Measurements from ENCODE around the gene CYP11A1.
"Not testable (repeated sequence)": the region's sequence is repeated elsewhere in the genome, so short reads cannot be mapped to it uniquely, and the experiment has no call there.

CYP11A1 gene

DNA sequence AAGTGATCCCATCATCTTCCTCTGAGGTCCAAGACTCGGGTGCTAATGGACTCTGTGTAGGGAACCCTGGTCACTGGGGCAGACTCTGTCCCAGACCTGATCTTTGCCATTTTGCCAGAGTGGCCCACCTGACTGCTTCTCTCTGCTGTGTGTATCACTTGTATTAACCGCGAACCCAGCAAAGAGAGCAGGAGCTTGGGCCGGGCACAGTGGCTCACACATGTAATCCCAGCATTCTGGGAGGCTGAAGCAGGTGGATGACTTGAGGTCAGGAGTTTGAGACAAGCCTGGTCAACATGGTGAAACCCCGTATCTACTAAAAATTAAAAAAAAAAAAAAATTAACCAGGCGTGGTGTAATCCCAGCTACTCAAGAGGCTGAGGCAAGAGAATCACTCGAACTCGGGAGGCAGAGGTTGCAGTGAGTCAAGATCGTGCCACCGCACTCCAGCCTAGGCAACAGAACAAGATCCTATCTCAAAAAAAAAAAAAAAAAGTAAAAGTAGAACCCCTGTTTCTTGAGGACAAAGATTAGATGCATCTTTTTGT is 32.9 kb upstream of the CYP11A1 start:
- DNase-seq: no peak

DNA sequence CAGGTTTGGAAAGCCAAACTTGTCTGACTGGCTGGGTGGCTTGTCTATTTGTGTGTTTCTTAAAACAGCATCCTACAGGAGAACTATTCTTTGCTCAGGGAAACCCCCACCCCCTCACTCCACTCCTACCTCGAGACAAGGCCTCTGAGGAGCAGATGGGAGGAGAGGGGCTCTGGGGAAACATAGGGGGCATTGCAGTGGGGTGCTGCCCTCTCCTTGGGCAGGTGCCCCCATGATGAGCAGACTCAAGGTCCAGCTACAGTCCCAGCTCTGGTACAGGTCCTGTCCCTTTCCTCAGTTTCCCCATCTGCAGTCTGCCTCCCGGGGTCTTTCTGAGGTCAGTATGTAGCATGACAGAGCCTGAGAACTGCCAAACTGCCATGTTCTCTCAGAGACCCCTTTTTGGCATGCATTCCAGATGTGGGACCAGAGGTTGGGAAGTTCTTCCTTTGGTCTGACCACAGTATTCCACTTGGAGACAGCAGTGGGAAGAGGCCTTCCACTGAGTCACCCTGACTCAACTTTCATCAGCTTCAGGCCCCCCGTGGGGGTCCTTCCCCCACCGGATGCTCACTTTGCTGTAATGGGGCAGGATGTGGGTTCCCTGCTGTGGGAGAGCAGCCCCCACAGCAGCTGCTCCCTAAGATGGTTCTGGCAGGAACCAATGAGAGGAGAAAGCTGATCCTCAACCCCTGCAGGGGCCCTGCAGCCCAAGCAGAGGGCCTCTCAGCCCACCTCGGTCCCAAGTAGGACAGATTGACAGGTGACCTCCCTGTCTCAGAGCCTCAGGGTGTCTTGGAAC is 32.3 kb upstream of the CYP11A1 start:
- no peak for DNase-seq

DNA sequence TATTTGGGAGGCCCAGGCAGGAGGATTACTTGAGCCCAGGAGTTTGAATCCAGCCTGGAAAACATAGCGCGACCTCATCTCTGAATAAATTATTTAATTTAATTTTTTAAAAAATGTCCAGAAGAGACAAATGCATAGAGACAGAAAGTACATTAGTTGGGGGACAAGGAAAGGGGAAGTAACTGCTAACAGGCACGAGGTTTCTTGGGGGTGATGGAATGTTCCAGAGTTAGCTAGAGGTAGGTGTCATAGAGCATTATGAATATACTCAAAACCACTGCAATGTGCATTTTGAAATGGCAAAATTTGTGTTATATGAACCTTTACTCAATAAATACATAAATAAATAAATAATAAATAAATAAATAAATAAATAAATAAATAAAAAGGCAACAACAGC is 31.7 kb upstream of the CYP11A1 start:
- no peak for DNase-seq

DNA sequence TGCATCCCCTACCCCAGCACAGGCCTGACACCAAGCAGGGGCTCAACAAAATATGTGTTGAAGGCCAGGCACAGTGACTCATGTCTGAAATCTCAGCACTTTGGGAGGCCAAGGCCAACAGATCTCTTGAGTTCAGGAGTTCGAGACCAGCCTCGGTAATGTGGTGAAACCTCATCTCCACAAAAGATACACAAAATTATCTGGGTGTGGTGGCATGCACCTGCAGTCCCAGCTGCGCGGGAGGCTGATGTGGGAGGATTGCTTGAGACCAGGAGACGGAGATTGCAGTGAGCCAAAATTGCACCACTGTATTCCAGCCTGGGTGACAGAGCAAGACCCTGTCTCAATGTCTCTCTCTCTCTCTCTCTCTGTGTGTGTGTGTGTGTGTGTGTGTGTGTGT is 30.7 kb upstream of the CYP11A1 start:
- DNase-seq: no peak

DNA sequence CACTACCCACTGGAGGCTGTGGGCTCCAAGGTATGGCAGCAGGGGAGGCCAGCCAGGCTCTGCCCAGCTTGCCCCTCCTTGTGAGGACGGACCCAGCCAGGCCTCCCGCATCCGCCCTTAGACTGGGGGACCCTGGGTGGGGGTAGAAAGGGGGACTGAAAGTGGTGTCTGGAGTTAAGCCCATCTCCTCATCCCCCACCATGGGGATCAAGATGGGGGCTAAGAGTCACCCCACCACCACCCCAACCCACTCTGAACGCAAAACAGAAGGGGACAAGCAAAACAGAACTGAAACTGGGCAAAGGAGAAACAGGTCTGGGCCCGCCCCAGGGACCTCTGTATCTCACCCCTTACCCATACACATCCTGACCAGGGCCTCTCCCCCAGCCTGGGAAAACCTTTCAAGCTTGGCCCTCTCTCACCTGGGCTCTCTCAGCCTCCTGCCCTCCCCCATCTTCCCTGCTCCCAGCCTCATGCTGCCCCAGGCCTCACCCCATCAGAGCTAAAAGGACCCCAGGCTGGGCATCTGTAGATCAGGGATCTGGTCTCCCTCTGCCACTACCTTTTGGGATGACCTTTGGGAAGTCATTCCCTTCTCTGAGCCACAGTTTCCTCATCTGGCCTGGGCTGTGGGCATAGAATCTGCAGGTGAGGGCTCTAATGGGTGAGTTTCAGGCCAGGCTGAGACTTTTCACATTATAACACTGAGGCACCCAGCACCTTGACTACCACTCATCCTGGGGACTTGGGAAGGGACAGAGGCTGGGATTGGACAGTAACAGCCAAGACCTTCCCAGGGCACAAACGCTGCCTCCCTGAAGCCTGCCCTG is 30.0 kb upstream of the CYP11A1 start:
- no peak for DNase-seq

DNA sequence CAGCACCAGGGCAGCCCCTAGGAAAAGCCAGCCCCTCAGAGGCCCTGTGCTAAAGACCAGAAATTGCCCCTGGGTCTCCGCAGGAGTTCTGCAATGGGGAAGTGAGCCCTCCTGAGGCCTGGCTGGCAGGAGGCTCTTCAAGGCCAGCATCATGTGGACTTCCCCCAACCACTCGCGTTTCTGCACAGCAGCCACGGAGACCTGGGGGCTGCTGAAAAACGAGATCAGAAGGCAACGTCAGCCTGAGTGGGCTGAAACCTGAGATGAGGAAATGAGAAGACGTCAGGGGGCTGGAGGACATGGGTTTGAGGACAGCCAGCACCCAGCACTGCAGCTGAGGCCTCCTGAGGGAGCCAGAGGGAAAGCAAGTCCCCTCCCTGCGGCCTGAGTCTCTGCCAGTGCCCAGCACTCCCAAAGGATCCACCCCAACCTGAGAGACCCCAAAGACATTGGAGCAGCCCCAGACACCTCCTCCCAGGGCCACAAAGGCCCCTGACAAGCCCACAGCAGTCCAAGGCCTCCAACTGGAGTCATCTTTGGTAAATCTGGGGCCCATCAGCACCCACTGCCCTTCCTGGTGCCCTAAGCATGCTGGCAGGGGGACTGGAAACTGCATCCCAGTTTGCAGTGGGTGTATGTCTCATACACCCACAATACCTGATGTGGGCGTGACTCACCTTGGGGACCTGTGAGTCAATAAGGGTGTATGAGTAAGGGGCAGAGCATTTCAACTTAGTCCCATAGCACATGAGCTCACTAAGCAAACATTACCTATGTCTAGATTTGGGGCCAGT is 29.2 kb upstream of the CYP11A1 start:
- DNase-seq: no peak

DNA sequence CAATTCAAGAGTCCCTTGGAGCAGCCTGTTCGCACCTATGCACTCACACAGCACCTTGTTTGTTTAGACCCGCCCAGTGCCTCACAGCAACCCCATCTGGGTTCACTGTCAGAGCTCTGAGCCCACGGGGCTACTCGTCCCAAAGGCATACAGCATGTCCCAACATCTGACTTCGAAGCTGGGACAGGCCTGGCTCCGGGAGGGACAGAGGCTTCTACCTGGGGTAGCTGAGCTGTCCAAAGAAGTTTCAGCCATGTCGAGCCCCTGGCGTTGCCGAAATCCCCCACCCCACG is 28.6 kb upstream of the CYP11A1 start:
- no peak for DNase-seq

DNA sequence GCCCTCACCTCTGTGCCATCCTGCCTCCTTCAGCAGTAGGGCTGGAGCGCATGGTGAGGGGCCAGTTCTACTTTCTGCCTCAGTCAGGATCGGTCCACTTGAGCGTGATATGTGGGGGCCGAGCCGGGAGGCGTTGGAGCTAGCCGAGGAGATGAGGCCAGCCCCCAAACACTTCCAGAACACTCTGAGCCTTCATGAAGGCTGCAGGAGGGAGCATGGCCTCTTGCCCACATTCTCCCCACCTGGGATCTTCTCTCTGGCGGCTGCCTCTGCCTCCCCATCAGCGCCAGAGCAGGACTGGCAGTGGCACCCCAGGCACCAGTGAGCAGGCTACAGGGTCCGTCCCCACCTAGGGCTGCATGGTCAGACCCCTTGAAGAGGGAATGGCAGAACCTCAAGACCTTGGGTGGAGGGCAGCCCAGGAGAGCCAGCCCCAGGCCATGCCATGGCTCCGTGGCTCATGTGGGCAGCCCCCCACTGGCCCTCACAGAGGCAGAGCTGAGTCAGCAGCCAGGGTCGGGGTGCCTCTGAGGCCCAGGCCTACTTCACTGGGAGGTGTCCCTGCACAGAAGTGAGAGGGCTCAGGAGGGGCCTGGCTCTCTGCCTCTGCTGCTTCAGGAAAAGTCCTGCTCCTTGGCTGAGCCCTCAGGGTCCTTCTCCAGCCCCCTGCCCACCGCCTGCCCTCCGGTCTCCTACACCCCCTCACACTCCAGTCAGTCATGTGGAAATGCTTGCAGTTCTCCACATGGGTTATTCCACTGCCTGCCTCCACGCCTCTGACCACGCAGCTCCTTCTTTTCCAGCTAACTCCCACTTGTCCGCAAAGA is 28.1 kb upstream of the CYP11A1 start:
- DNase-seq: no peak

DNA sequence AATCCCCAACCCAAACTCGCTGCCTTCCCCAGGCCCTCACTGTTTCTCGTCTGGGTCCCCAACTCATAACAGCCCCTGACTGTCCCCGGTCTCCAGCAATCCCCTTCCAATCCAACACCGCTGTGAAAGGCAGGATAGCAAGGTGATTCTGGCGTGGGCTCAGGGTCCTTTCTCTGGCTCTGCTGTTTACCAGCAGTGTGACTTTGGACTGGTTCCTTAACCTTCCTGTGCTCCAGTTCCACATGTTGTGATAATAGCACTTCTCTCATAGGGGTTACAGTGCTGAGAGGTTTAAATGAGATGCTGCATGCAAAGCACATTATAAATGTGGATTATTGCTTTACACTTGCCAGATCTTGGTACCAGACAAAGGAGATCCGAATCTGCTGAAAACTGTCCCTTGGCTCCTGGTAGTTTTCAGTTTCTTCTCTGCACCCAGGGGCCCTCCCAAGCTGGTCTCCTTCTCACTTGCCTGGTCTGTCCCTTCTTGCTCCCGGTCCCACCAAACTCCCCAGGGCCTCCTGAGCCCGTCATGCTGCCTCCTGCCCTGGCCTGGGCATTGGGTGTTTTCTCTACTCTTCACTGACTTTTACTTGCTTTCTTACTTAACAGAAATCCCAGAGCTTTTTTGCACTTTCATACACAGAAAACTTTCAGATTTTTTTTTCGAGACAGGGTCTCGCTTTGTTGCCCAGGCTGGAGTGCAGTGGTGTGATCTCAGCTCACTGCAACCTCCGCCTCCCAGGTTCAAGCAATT is 26.8 kb upstream of the CYP11A1 start:
- DNase-seq: no peak

DNA sequence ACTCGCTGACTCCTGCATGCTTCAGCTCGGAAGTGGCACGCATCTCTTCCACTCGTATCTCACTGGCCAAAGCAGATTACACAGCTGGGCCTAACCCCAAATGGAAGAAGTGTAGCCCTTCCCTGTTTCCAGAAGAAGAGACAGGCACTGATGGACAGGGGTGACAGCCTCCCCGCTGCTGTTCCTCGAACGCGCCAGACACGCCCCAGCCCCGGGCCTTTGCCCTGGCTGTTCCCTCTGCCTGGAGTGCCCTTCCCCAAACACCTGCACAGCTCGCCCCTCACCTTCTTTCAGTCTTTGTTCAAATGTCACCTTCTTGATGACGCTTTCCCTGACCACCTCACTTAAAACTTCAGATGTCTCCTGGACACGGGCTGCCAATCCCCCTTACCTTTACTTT is 26.0 kb upstream of the CYP11A1 start:
- DNase-seq: no peak

DNA sequence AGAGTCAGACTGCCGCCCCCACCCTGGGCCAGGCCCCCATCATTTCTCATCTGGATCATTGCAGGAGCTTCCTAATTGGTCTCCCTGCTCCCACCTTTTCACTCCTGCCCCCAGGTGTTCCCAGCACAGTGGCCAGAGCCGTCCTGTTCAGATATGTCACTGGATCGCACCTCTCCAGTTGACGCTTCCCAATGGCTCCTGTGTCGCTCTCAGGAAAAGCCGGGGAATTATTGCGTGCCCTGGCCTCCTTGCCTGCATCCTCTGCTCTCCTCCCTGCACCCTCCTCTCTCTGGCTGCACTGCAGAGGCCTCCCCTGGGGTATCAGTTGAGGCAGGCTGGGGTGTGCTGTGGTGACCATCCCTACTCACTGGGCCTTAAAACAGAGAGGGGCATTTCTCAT is 25.5 kb upstream of the CYP11A1 start:
- no peak for DNase-seq

DNA sequence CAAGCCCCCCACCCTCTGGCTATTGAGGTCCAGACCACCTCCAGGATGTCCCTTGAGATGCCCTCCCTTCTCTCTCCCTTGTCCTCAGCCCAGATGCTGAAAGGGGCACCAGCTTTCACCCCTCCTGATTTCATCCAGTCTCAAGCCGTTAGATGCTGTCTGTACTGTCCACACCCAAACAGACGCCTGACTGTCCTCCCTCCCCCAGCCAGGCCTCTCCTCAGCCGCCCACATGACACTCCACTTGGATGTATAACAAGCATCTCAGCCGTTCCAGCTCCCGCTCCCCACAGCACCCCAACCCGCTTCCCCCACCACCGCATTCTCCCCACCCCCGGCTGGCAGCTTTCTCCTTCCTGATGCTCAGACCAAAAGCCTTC is 25.0 kb upstream of the CYP11A1 start:
- no peak for DNase-seq

DNA sequence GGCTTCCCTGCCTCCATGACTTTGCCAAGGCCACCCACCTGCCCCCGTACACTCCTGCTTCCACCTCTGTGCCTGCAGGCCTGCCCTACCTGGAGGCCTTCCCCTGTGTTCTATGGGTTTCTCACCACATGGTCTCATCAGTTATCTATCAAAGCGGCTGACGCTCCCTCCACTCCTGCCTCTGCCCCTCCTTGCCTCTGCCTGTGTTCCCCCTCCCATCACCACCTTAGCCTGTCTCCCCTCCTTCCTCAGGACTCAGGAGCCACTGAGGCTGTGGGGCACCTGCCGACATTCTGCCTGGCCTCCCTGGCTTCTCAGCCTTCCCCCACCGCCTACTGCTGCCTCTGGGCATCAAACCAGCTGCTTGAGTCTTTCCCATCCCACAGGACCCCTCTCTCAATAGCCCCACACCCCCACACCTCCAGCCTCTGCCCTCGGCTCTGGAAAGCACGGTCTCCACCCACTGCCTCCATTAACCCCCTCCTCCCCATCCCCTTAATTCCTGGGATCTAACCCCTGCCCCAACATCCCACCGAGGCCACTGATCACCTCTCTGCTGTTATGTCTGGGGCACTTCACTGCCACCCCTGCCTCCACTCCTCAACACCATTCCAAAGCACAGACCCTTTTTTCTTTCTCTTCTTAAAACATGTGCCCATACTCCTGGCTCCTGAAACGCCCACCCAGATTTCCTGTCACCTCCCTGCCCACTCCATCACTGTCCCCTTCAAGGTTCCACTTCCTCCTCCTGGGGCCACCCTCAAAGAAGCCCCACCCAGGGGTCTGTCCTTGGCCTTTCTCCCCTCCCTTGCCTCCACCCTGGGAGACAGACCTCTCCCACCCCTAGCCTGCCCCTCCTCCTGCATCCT is 24.4 kb upstream of the CYP11A1 start:
- DNase-seq: no peak

DNA sequence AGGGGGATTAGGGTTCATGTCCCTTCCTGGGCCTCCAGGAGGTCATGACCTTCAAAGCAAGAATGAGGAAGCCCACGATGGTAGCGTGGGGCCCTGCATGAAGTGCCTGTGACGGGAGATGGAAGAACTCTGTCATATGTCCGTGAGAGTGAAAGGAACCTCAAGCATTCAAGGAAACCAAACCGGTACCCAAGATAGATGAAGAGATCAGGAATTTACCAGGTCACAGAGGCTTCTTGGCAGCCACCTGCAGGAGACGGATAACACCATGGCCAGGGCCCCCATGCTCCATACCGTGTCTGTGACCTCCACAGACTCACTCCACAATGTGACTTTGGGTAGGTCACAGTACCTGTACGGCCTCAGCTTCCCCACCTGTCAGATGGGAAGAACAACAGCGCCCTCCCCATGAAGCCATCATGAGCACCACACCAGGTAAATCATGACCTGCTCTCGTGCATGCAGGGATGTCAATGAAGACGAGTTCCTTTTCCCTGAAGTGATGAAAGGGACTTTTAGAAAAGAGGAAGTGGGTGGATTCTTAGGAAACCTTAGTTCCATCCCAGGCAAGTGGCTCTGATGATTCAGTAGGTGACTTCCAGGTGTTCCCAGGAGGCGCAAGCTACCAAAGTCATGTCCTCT is 23.3 kb upstream of the CYP11A1 start:
- DNase-seq: no peak

DNA sequence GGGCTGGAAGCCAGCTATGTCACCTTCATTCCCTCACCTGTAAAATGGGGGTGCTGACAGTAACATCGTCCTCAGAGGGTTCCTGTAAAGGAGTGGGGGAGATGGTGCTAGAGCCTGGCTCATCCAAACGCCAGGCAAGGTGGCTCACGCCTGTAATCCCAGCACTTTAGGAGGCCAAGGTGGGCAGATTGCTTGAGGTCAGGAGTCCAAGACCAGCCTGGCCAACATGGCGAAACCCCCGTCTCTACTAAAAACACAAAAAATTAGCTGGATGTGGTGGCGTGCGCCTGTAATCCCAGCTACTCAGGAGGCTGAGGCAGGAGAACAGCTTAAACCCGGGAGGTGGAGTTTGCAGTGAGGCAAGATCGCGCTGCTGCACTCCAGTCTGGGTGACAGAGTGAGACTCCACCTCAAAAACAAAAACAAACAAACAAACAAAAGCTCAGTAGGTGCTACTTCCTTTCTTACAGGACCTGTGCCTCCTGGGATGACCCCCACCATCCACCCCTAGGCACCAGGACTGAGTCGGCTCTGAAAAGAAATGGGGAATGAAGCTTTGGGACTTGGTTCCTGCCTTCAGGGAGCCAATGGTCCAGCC is 22.7 kb upstream of the CYP11A1 start:
- DNase-seq: not testable (repeated sequence)

DNA sequence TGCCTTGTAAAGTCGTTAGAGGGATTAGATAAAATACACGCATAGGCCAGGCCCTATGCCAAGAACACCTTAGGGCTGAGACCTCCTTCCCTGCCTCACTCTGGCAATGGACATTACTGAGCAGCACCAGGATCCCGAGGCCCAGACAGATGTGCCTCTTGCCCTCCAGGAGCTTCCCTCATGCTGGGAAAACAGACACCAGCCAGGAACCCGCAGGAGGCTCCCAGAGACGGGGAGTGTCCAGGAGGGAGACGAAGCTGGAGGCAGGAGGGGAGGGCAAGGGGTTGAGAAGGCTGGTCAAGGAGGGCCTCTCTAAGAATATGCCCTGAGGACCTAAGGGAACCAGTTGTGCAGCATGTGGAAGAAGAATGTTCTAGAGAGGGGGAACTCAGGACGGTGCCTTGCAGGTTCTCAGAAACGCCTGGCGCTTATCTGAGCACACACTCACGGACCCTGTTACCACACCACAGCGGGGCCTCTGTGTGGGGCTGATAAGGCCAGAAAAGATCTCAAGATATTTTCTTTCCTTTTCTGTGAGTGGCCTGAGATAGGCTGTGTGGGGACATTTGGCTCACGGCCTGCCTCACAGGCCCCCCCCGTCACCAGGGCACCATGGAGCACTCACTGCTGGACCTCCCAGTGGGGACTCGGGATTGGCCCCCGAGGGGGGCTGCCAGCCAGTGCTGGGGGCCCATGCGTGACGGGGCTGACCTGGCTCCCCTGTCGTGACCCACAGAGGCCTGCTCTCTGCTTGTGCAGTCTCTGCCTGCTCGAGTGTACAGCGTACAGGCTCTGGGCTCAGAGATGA is 22.0 kb upstream of the CYP11A1 start:
- no peak for DNase-seq

DNA sequence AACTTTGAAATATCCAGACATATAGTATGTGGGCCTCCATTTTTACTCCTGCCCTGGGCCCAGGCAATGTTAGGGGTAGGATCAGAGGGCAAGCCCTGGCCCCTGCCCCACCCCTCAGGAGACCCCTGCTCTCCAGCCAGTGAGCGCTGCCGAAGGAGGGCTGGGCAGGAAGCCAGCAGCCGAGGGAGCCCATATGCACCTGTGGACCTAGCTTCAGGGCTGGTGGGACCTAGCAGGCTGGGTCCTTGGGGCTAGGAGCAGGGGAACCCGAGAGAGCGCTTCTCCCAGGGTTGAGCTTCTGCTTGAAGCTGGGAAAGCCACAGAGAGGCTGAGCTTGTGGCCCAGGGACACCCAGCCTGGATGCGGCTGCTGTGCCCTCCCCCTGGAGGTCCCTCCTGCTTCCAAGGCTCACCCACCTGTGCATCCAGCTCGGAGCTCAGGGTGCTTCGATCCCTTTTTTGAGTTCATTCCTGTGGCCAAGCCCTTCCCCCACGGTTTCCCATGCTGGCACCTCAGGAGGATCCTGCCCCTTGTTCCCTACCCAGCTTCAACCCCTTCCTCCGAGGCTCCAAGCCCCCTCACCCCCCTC is 21.0 kb upstream of the CYP11A1 start:
- DNase-seq: no peak

DNA sequence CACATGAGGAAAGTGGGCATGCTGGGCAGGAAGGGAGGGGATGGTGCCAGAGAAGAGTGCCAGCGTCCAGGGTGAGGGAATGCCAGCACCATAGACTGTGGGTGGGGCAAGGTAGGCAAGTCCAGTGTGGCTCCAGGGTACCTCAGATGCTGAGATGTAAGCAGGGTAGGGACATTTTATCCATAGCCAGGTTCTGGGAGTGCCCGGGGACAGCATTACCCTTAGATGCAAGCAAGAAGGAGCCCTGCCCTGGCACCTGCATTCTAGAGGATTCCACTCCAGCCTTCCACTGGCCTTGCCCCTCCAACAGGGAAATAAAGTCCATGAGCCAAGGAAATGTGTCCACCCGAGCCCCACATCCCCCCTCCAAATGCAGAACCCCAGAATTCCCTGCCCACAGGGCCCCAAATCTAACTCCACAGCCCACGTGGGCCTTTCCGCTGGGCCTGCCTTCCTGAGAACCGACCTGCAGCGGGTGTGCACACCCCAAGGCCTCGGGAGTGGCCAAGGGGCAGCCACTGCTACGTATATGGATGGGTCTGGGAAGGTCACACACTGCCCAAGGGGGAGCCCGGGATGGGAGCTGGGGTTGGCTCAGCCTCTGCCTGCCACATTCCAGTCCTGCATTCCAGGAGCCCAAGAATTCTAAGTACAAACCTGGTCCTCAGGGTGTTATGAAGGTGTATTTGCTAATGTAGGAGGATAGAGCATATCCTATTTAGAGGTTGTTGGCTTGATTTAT is 20.3 kb upstream of the CYP11A1 start:
- DNase-seq: no peak
